A375 (cell line): ENCODE results near the gene SMYD2. TPM values are rescaled to one million over a fixed set of nuclear protein-coding genes. Genes with fewer than 3 reads are reported as not detected.

ENCODE experiments used
- total RNA-seq: library from RNA; depleted of rRNA; stranded (reverse); fragments of >200 nt; shearing (Covaris generic); gene quantifications from 2 replicates; pipeline ENCODE4 v1.2.3, GENCODE V29; 2014; rRNA removed

The SMYD2 gene, protein sequence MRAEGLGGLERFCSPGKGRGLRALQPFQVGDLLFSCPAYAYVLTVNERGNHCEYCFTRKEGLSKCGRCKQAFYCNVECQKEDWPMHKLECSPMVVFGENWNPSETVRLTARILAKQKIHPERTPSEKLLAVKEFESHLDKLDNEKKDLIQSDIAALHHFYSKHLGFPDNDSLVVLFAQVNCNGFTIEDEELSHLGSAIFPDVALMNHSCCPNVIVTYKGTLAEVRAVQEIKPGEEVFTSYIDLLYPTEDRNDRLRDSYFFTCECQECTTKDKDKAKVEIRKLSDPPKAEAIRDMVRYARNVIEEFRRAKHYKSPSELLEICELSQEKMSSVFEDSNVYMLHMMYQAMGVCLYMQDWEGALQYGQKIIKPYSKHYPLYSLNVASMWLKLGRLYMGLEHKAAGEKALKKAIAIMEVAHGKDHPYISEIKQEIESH
- total RNA-seq = 51.6 and 60.2 TPM in 2 replicates

DNA sequence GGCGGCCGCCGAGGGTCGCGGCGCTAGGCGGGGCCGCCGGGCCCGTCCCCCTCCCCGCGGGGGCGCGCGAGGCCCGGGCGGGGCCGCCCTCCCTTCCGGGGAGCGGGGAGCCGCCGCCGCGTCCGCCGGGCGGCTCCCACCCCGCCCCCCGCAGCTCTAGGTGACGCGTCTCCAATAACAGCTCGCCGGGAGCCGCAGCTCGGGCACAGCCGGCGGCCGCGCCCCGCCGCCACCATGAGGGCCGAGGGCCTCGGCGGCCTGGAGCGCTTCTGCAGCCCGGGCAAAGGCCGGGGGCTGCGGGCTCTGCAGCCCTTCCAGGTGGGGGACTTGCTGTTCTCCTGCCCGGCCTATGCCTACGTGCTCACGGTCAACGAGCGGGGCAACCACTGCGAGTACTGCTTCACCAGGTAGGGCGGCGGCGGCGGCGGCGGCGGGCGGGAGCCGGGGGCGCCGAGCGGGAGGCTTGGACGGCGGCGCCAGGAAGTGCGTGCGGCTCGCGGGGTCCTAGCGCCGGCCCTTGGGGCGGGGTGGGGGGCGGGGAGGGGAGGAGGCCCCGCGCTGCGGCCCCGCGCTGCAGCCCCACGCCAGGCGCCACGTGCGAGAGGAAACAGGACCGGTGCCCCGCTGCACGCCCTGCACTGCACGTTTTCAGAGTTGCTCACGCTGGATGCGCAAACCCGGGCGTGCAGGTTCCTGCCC is at the start of gene SMYD2:
SMYD2 (plus strand) TSS at position 139 of the 699 bp plus-strand sequence; CDS start at position 235, 96 bp downstream.

